ENCODE measurements around the gene COPA.

GRCh38 chr1:160255781-160256300, 87.2 kb downstream of the COPA start:
- TF ChIP-seq CTCF (IDR thresholded peaks at IDR 0.05) (no peak), ZFX (IDR thresholded peaks at IDR 0.05; ENCODE audit: borderline replicate concordance) (no peak)

Measured in 22Rv1 (cell line).